GM19397 (cell line): ENCODE data around the gene RAD51B.

Experiments
- ATAC-seq: cut with Tn5 transposase; IDR thresholded peaks from one replicate; pipeline ENCODE4 v1.9.1; 2021; ENCODE audit warnings: mild to moderate bottlenecking, moderate library complexity; ENCODE audit not compliant: unreplicated experiment

Gene RAD51B

GRCh38 chr14:68140076-68140741, 320.6 kb downstream of the RAD51B start:
- no peak for ATAC-seq

DNA sequence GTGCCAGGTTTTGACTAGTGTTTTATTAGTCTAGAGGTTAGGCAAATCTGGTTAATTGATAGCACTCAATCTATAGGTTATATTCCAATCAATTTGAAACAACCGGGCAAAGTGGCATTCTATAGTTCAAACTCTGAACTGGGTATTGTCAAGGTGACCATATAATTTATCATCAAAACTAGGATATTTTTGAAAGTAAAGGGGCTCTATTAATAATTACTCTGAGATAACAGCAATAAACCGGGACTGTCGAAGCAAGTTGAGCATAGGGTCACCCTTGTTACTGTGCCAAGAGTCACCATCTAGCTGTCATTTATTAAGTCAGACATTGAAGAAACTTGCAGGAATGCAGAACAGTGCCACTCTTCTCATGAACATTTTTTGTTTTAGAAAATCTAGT, 321.2 kb downstream of the RAD51B start:
- no peak for ATAC-seq

GRCh38 chr14:68141281-68142088, 321.9 kb downstream of the RAD51B start:
- no peak for ATAC-seq

DNA sequence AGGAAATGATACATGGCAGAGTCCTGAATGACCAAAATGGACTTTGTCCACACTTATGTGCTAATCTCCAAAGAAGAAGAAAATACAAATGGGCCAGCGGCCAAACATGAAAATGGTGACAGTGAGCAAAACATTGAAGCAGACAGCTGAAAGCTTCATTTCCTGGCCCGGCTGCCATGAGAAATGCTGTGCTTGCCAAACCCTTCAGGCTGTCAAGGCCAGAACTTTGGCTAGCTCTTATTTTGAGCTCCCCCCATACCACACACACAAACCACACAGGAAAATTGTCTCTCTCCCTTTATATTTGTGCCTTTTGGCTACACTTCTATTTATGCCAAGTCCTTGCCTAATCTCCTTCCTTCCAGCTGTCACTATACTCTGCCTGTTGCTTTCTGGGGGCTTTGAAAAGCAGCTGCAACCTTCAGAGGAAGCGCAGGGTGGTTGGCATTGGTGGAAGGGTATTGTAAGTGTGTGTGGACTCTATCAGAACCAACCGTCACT, 323.8 kb downstream of the RAD51B start:
- ATAC-seq, result no peak

DNA sequence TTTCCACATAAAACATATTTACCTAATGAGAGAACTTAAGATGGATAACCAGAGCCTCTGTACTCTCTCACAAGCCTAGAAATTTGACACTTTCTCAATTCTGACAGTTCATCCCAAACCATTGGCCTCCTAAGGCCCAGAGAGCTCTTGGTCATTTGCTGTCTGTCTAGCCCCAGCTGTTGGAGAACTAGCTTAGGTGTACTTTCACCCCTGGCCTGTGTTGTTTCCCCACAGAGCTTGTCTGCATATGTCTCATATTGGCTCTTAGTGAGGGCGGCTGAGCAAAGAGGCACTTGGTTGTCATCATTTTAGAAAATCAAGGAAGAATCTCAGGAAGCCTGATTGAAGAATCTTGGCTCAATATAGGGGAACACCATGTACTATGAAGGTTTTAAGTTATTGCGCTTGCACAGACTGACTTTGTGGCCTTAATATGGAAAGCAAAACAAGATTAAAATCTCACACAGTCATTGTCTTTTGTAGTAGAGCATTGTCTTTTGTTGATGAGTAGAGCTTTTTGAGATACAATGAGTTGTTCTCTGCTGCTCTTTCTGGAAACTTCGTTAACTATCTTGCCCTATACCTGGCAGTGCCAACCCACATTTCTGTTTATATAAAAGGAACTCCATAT, 324.6 kb downstream of the RAD51B start:
- ATAC-seq, result no peak

GRCh38 chr14:68145036-68145435, 325.5 kb downstream of the RAD51B start:
- no peak for ATAC-seq

DNA sequence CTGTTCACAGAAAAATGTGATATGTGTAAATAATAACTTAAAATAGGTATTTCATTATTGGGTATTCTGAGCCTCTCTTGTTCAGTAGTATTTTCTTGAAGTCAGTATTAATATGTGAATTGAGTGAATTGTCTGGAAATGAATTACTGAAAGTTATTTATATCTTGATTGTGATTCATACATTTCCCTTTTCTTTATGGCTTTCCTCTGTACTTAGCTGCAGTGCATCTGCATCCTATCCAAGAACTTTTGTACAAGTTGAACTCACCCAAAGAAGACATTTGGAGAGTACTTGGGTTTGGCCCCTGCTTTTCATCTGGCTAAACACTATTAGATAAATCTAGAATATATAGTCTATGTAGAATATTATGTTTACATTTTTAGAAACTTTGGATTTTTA, 326.0 kb downstream of the RAD51B start:
- no peak for ATAC-seq

GRCh38 chr14:68146818-68147217, 327.2 kb downstream of the RAD51B start:
- ATAC-seq, result no peak

GRCh38 chr14:68147303-68147702, 327.7 kb downstream of the RAD51B start:
- ATAC-seq, result no peak

- no peak for ATAC-seq
Observed at GRCh38 chr14:68148276-68148675, 328.7 kb downstream of the RAD51B start.

- ATAC-seq, result no peak
Observed at GRCh38 chr14:68148763-68149162, 329.2 kb downstream of the RAD51B start.

GRCh38 chr14:68153275-68153674, 333.7 kb downstream of the RAD51B start:
- ATAC-seq, result no peak

DNA sequence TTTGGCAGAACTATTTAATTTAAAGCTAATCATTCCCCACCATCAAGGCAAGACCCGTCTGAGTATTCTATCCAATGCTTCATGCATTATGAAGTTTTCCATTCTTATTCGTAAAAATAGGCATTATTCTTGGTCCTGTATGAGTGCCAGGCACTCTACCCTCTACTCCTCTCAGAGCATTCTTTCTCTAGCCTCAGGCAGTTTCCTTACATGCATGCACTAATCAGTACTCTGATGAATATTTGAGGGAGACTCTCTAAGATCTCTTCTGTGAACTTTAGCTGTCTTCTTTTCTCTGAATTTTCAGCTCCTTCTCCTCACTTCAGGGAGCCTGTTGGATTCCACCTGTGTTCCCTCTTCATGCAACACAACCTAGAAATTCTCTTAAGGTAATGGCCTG, 334.7 kb downstream of the RAD51B start:
- ATAC-seq, result no peak

DNA sequence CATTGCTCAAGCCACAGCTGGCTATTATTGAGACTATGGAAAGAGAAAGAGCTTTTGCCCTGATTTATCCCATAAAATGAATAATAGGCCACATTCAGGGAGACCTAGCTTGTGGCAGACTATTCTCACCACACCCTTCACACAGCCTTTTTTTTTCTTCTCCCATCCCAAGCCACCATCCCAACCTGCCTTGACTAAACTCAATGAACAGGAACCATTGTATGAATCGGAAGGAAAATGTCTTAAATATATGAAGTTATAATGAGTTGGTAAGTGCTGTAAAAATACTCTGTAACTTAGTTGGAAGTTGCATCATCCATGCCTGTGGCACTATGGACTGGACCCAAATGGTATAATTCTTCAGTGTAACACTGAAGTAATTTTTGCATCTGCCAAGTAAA, 338.4 kb downstream of the RAD51B start:
- ATAC-seq, result no peak

- ATAC-seq, result no peak
Observed at GRCh38 chr14:68158640-68159039, 339.1 kb downstream of the RAD51B start.

GRCh38 chr14:68159701-68160633, 340.4 kb downstream of the RAD51B start:
- ATAC-seq, result no peak

GRCh38 chr14:68160779-68161546, 341.4 kb downstream of the RAD51B start:
- ATAC-seq, result no peak

DNA sequence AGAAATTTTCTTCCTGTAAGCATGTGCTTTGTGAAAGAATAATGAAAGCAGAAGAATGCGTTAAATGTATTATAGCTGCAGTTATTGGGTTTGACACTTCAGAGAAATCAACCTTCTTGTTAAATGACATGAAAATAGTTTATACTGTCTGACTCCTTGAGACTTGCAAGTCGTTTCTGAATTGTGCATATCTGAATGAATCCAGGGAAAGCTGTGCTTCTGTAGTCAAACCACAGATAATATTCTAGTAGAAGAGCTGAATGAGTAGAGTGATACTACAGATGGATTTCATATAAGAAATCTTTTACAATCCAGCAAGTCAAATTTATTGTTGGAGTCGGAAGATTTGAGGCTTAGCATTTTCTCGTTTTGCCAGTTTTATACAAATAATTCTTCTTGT, 343.3 kb downstream of the RAD51B start:
- no peak for ATAC-seq

GRCh38 chr14:68164711-68165113, 345.1 kb downstream of the RAD51B start:
- ATAC-seq, result no peak

GRCh38 chr14:68165274-68165843, 345.8 kb downstream of the RAD51B start:
- no peak for ATAC-seq
